ENCODE data around the gene PLD1.

PLD1 gene

DNA sequence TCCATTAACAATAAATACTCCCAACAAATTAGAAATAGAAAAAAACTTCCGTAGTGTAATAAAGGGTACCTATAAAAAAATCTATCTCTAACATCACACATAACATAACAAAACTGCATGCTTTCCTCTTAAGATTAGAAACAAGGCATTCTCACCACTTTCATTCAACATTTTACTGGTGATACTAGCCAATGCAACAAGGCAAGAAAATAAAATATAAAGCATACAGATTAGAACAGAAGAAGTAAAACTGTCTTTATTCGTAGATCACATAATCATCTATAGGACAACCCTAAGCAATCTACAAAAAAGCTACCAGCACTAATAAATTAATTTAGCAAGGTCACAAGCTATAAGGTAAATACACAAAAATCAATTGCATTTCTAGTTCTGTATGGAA lies 107.1 kb downstream of the PLD1 start:
- H3K36me3 ChIP-seq (ENCODE audit: control insufficient read depth, insufficient read depth, low read length): no peaks in the 10 kb centered on the region
- H3K27me3 ChIP-seq (replicated peaks; ENCODE audit: control insufficient read depth, insufficient read depth, low read length): no peaks in the 10 kb centered on the region
- TF ChIP-seq, protein P1, sequence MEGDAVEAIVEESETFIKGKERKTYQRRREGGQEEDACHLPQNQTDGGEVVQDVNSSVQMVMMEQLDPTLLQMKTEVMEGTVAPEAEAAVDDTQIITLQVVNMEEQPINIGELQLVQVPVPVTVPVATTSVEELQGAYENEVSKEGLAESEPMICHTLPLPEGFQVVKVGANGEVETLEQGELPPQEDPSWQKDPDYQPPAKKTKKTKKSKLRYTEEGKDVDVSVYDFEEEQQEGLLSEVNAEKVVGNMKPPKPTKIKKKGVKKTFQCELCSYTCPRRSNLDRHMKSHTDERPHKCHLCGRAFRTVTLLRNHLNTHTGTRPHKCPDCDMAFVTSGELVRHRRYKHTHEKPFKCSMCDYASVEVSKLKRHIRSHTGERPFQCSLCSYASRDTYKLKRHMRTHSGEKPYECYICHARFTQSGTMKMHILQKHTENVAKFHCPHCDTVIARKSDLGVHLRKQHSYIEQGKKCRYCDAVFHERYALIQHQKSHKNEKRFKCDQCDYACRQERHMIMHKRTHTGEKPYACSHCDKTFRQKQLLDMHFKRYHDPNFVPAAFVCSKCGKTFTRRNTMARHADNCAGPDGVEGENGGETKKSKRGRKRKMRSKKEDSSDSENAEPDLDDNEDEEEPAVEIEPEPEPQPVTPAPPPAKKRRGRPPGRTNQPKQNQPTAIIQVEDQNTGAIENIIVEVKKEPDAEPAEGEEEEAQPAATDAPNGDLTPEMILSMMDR (IDR thresholded peaks at IDR 0.05; ENCODE audit: insufficient read depth, low read length, poor library complexity, severe bottlenecking): no peak
- no peak overlapping the region for H3K4me3 ChIP-seq (replicated peaks; ENCODE audit: low read depth, low read length)
- no peak for DNase-seq (ENCODE audit: extremely low read depth, insufficient read length)

DNA sequence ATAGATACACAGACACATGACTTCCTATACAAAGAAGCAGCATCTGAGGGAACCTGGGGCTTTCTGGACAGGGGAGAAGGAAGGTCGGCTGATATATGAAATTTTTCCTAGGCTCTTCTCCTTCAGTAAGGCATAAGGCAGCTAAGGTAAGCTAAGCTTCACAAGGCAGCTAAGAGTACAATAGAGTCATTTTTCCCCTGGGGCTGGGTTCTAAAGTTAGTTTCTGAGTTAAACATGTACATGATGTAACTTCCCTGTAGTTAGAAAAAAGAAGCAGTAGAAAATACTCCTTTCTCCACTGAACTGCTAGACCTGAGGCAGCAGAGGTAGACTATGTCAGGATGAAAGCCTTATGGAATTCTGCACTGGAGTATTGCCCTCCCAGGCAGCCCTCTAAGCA lies 109.6 kb downstream of the PLD1 start:
- DNase-seq (ENCODE audit: extremely low read depth, insufficient read length): no peak
- Histone ChIP-seq H3K4me3 (replicated peaks; ENCODE audit: low read depth, low read length) (no peak overlapping the region), H3K27me3 (replicated peaks; ENCODE audit: control insufficient read depth, insufficient read depth, low read length) (no peaks in the 10 kb centered on the region), H3K36me3 (ENCODE audit: control insufficient read depth, insufficient read depth, low read length) (no peaks in the 10 kb centered on the region)
- TF ChIP-seq, protein P1 (IDR thresholded peaks at IDR 0.05; ENCODE audit: insufficient read depth, low read length, poor library complexity, severe bottlenecking): no peak

DNA sequence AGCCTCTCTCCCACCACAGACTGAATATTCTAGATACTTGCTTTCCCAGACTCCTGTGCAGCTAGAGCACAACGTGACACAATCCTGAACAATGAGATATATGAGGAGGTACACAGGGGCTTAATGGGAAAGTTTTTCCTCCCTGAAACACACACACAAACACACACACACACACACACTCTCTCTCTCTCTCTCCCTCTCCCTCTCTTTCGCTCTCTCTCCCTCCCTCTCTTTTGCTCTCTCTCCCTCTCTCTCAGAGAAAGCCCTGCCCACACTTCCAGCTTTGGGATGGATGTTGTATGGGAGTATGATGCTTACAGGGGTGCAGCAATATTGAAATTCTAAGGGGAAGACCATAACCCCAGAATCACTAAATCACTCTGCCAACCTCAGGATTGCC lies 110.1 kb downstream of the PLD1 start:
- Histone ChIP-seq H3K4me3 (replicated peaks; ENCODE audit: low read depth, low read length) (no peak overlapping the region), H3K36me3 (ENCODE audit: control insufficient read depth, insufficient read depth, low read length) (no peaks in the 10 kb centered on the region), H3K27me3 (replicated peaks; ENCODE audit: control insufficient read depth, insufficient read depth, low read length) (no peaks in the 10 kb centered on the region)
- TF ChIP-seq, protein P1 (IDR thresholded peaks at IDR 0.05; ENCODE audit: insufficient read depth, low read length, poor library complexity, severe bottlenecking): no peak
- DNase-seq (ENCODE audit: extremely low read depth, insufficient read length): no peak

DNA sequence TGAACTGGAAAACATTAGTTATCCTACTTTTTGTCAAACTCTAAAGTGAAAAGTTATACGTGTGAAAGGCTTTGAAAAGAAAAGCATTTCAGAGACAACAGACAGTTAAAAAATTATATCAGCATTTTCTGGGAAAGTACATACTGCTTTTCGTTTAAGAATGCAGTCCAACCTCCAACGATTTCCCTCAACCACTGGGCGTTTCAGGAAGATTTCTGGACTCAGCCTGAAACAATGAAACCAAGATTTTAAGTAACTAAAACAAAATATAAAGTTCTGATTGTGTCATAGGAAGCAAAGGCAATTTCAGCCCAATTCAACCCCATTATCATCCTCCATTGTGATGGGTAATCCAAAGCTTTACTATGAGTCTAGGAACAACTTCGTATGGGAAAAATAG lies 110.7 kb downstream of the PLD1 start:
- TF ChIP-seq, protein P1 (IDR thresholded peaks at IDR 0.05; ENCODE audit: insufficient read depth, low read length, poor library complexity, severe bottlenecking): no peak
- H3K27me3 ChIP-seq (replicated peaks; ENCODE audit: control insufficient read depth, insufficient read depth, low read length): no peaks in the 10 kb centered on the region
- DNase-seq (ENCODE audit: extremely low read depth, insufficient read length): no peak
- no peaks in the 10 kb centered on the region for H3K36me3 ChIP-seq (ENCODE audit: control insufficient read depth, insufficient read depth, low read length)
- H3K4me3 ChIP-seq (replicated peaks; ENCODE audit: low read depth, low read length): no peak overlapping the region

DNA sequence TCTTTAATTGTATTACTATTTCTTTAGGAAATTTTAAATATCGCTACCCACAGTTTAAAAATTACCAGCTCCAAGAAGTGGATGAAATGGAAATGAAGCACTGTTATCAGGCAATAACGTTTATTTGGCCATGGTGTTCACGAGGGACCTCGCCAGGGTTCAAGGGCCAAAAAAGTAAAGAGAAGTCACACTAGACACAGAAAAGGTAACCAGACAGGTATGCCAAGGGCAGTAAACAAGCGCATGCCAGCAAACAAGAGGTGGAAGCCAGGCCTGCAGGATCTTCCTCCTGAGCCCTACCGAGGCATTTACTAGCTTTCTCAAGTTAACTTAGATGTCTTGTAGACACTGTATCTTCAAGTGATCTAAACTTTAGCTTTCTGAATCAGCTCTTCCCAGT lies 113.5 kb downstream of the PLD1 start:
- TF ChIP-seq, protein P1 (IDR thresholded peaks at IDR 0.05; ENCODE audit: insufficient read depth, low read length, poor library complexity, severe bottlenecking): no peak
- Histone ChIP-seq H3K36me3 (ENCODE audit: control insufficient read depth, insufficient read depth, low read length) (no peaks in the 10 kb centered on the region), H3K4me3 (replicated peaks; ENCODE audit: low read depth, low read length) (no peak overlapping the region), H3K27me3 (replicated peaks; ENCODE audit: control insufficient read depth, insufficient read depth, low read length) (no peaks in the 10 kb centered on the region)
- no peak for DNase-seq (ENCODE audit: extremely low read depth, insufficient read length)

DNA sequence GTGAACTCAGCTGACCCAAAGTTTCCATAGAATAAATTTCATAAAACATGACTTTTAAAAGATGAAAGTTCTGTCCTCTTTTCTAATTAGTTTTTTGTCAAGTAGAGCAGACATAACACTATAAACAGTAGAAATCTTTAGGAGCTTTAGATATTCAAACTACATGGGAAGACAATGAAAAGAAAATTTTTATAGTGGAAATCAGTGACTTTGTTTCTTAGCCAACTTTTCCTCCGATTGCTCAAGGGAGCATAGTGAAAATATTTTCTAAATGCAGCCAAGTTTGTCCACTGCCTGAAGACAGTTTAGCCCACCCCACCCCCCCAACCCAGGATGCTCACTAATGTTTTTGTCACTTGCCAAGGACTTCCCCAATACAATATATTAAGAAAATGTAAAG lies 114.9 kb downstream of the PLD1 start:
- Histone ChIP-seq H3K4me3 (replicated peaks; ENCODE audit: low read depth, low read length) (no peak overlapping the region), H3K27me3 (replicated peaks; ENCODE audit: control insufficient read depth, insufficient read depth, low read length) (no peaks in the 10 kb centered on the region), H3K36me3 (ENCODE audit: control insufficient read depth, insufficient read depth, low read length) (no peaks in the 10 kb centered on the region)
- DNase-seq (ENCODE audit: extremely low read depth, insufficient read length): no peak
- TF ChIP-seq, protein P1 (IDR thresholded peaks at IDR 0.05; ENCODE audit: insufficient read depth, low read length, poor library complexity, severe bottlenecking): no peak

Data from GM06990 (cell line).